Stimulated activated memory B cell treated with anti-CD40 and anti-IgM and Interleukin-4, amounts not matched to agents 10 μg/mL and 1 μg/mL and 100 μg/mL, for 72 hours (primary cell): ENCODE measurements around the gene COMMD2.

Source experiments
- ATAC-seq: fragments of 150-1000 bp; cut with Tn5 transposase; 2 replicates; pipeline ENCODE4 v1.10.0; 2021
- H3K27ac Mint-ChIP-seq: one replicate; pipeline ENCODE4 v1.8.0; 2022; ENCODE audit warnings: mild to moderate bottlenecking, mixed read lengths
- H3K27me3 Mint-ChIP-seq: one replicate; pipeline ENCODE4 v1.8.0; 2022; ENCODE audit warnings: mixed read lengths
- H3K36me3 Mint-ChIP-seq: one replicate; pipeline ENCODE4 v1.8.0; 2022; ENCODE audit warnings: mixed read lengths
- H3K4me1 Mint-ChIP-seq: one replicate; pipeline ENCODE4 v1.8.0; 2022; ENCODE audit warnings: mixed read lengths
- H3K4me3 Mint-ChIP-seq: one replicate; pipeline ENCODE4 v1.8.0; 2022; ENCODE audit warnings: mild to moderate bottlenecking, moderate library complexity, mixed read lengths
- H3K9me3 Mint-ChIP-seq: one replicate; pipeline ENCODE4 v1.8.0; 2022; ENCODE audit warnings: mixed read lengths

Gene COMMD2

GRCh38 chr3:149752051-149752787 lies at the start of gene COMMD2:
COMMD2 (minus strand) TSS chr3:149752489; CDS start chr3:149752444, 45 bp downstream.
- Mint-ChIP-seq H3K27ac (peak within 1 kb of the TSS; percentile 93), H3K27me3 (no peaks in the 10 kb centered on the region), H3K4me3 (peak within 1 kb of the TSS; percentile 98), H3K36me3 (peaks cover 30% of the 10 kb centered on the region), H3K9me3 (no peaks in the 10 kb centered on the region), H3K4me1 (peaks cover 28% of the 10 kb centered on the region)
- peak; percentile 99 for ATAC-seq

GRCh38 chr3:149801639-149802038 lies 49.4 kb upstream of the COMMD2 start:
- no peak for ATAC-seq
- H3K4me3 Mint-ChIP-seq, result no peak overlapping the region
- peaks cover 11% of the 10 kb centered on the region for H3K4me1 Mint-ChIP-seq
- H3K9me3 Mint-ChIP-seq, result peaks cover 2% of the 10 kb centered on the region
- no peaks in the 10 kb centered on the region for H3K27me3 Mint-ChIP-seq
- H3K36me3 Mint-ChIP-seq, result no peaks in the 10 kb centered on the region
- H3K27ac Mint-ChIP-seq, result no peak overlapping the region

- Mint-ChIP-seq H3K9me3 (peaks cover 2% of the 10 kb centered on the region), H3K4me1 (peaks cover 6% of the 10 kb centered on the region), H3K27me3 (no peaks in the 10 kb centered on the region), H3K27ac (no peak overlapping the region), H3K36me3 (no peaks in the 10 kb centered on the region), H3K4me3 (no peak overlapping the region)
- ATAC-seq, result no peak
These were observed 48.9 kb upstream of the COMMD2 start for GRCh38 chr3:149801195-149801594.

GRCh38 chr3:149800693-149801092 lies 48.4 kb upstream of the COMMD2 start:
- H3K9me3 Mint-ChIP-seq, result peaks cover 2% of the 10 kb centered on the region
- no peak overlapping the region for H3K27ac Mint-ChIP-seq
- H3K4me3 Mint-ChIP-seq, result no peak overlapping the region
- H3K36me3 Mint-ChIP-seq, result no peaks in the 10 kb centered on the region
- H3K4me1 Mint-ChIP-seq, result peaks cover 6% of the 10 kb centered on the region
- no peak for ATAC-seq
- no peaks in the 10 kb centered on the region for H3K27me3 Mint-ChIP-seq

GRCh38 chr3:149796026-149796425 lies 43.7 kb upstream of the COMMD2 start:
- H3K4me3 Mint-ChIP-seq, result no peak overlapping the region
- peaks cover 6% of the 10 kb centered on the region for H3K4me1 Mint-ChIP-seq
- peaks cover 2% of the 10 kb centered on the region for H3K9me3 Mint-ChIP-seq
- no peak overlapping the region for H3K27ac Mint-ChIP-seq
- H3K36me3 Mint-ChIP-seq, result no peaks in the 10 kb centered on the region
- H3K27me3 Mint-ChIP-seq, result no peaks in the 10 kb centered on the region
- no peak for ATAC-seq

- peaks cover 9% of the 10 kb centered on the region for H3K27me3 Mint-ChIP-seq
- no peaks in the 10 kb centered on the region for H3K9me3 Mint-ChIP-seq
- H3K4me1 Mint-ChIP-seq, result no peaks in the 10 kb centered on the region
- H3K4me3 Mint-ChIP-seq, result no peak within 1 kb of the TSS
- ATAC-seq, result no peak
- H3K36me3 Mint-ChIP-seq, result no peaks in the 10 kb centered on the region
- no peak within 1 kb of the TSS for H3K27ac Mint-ChIP-seq
These were observed 40.4 kb upstream of the COMMD2 start, which contains the start of gene ANKUB1 for GRCh38 chr3:149792452-149793270. ANKUB1 (minus strand) TSS chr3:149792554; CDS start chr3:149792366, 188 bp downstream.

- H3K27ac Mint-ChIP-seq, result no peak overlapping the region
- H3K27me3 Mint-ChIP-seq, result peaks cover 9% of the 10 kb centered on the region
- H3K4me1 Mint-ChIP-seq, result no peaks in the 10 kb centered on the region
- no peaks in the 10 kb centered on the region for H3K36me3 Mint-ChIP-seq
- ATAC-seq, result no peak
- H3K9me3 Mint-ChIP-seq, result no peaks in the 10 kb centered on the region
- H3K4me3 Mint-ChIP-seq, result no peak overlapping the region
These were observed 38.4 kb upstream of the COMMD2 start for GRCh38 chr3:149790698-149791097.

- H3K4me1 Mint-ChIP-seq, result no peaks in the 10 kb centered on the region
- H3K27ac Mint-ChIP-seq, result no peak overlapping the region
- H3K27me3 Mint-ChIP-seq, result peaks cover 9% of the 10 kb centered on the region
- no peaks in the 10 kb centered on the region for H3K9me3 Mint-ChIP-seq
- H3K4me3 Mint-ChIP-seq, result no peak overlapping the region
- no peaks in the 10 kb centered on the region for H3K36me3 Mint-ChIP-seq
- ATAC-seq, result no peak
These were observed 38.0 kb upstream of the COMMD2 start for GRCh38 chr3:149790268-149790667.

GRCh38 chr3:149784064-149784704 lies 31.9 kb upstream of the COMMD2 start:
- H3K9me3 Mint-ChIP-seq, result no peaks in the 10 kb centered on the region
- H3K27me3 Mint-ChIP-seq, result no peaks in the 10 kb centered on the region
- no peaks in the 10 kb centered on the region for H3K36me3 Mint-ChIP-seq
- ATAC-seq, result no peak
- peaks cover 32% of the 10 kb centered on the region for H3K4me1 Mint-ChIP-seq
- H3K27ac Mint-ChIP-seq, result peak overlapping the region; percentile 84
- no peak overlapping the region for H3K4me3 Mint-ChIP-seq

GRCh38 chr3:149783576-149783975 lies 31.3 kb upstream of the COMMD2 start:
- peak overlapping the region; percentile 84 for H3K27ac Mint-ChIP-seq
- no peaks in the 10 kb centered on the region for H3K36me3 Mint-ChIP-seq

GRCh38 chr3:149781741-149782140 lies 29.5 kb upstream of the COMMD2 start:
- H3K36me3 Mint-ChIP-seq, result no peaks in the 10 kb centered on the region
- no peaks in the 10 kb centered on the region for H3K9me3 Mint-ChIP-seq
- ATAC-seq, result no peak
- peaks cover 32% of the 10 kb centered on the region for H3K4me1 Mint-ChIP-seq
- H3K27ac Mint-ChIP-seq, result peak overlapping the region; percentile 85
- peaks cover 10% of the 10 kb centered on the region for H3K27me3 Mint-ChIP-seq
- H3K4me3 Mint-ChIP-seq, result peak overlapping the region; percentile 64

More at GRCh38 chr3:149783576-149783975, 31.3 kb upstream of the COMMD2 start:
- Mint-ChIP-seq H3K27me3 (no peaks in the 10 kb centered on the region), H3K9me3 (no peaks in the 10 kb centered on the region), H3K4me3 (no peak overlapping the region), H3K4me1 (peaks cover 32% of the 10 kb centered on the region)
- ATAC-seq, result no peak

GRCh38 chr3:149781211-149781610 lies 28.9 kb upstream of the COMMD2 start:
- no peaks in the 10 kb centered on the region for H3K36me3 Mint-ChIP-seq
- peaks cover 10% of the 10 kb centered on the region for H3K27me3 Mint-ChIP-seq
- ATAC-seq, result no peak
- H3K4me3 Mint-ChIP-seq, result peak overlapping the region; percentile 68
- peaks cover 32% of the 10 kb centered on the region for H3K4me1 Mint-ChIP-seq
- no peaks in the 10 kb centered on the region for H3K9me3 Mint-ChIP-seq
- peak overlapping the region; percentile 85 for H3K27ac Mint-ChIP-seq

- Mint-ChIP-seq H3K27me3 (peaks cover 10% of the 10 kb centered on the region), H3K27ac (peak overlapping the region; percentile 5), H3K4me1 (peaks cover 18% of the 10 kb centered on the region), H3K4me3 (no peak overlapping the region), H3K36me3 (no peaks in the 10 kb centered on the region), H3K9me3 (no peaks in the 10 kb centered on the region)
- ATAC-seq, result no peak
These were observed 25.3 kb upstream of the COMMD2 start for GRCh38 chr3:149777414-149778214.

GRCh38 chr3:149776170-149776569 lies 23.9 kb upstream of the COMMD2 start:
- no peak overlapping the region for H3K4me3 Mint-ChIP-seq
- H3K4me1 Mint-ChIP-seq, result peaks cover 11% of the 10 kb centered on the region
- ATAC-seq, result no peak
- peaks cover 18% of the 10 kb centered on the region for H3K27me3 Mint-ChIP-seq
- no peaks in the 10 kb centered on the region for H3K36me3 Mint-ChIP-seq
- H3K9me3 Mint-ChIP-seq, result no peaks in the 10 kb centered on the region
- no peak overlapping the region for H3K27ac Mint-ChIP-seq
